Measurements from ENCODE around the gene ITGA3.

The ITGA3 gene

GRCh38 chr17:50112694-50113093 is 56.8 kb downstream of the ITGA3 start:
- no peak for DNase-seq

- DNase-seq, result no peak
These were observed 57.9 kb downstream of the ITGA3 start for GRCh38 chr17:50113624-50114320.

GRCh38 chr17:50114401-50114800 is 58.5 kb downstream of the ITGA3 start:
- DNase-seq, result no peak

- DNase-seq, result no peak
These were observed 59.0 kb downstream of the ITGA3 start for GRCh38 chr17:50114849-50115357.

GRCh38 chr17:50115756-50116155 is 59.8 kb downstream of the ITGA3 start:
- DNase-seq, result no peak

GRCh38 chr17:50117202-50118051 is 61.5 kb downstream of the ITGA3 start:
- DNase-seq, result peak; percentile 86

GRCh38 chr17:50118076-50118827 is 62.3 kb downstream of the ITGA3 start:
- no peak for DNase-seq

- no peak for DNase-seq
These were observed 62.9 kb downstream of the ITGA3 start for GRCh38 chr17:50118828-50119218.

- no peak for DNase-seq
These were observed 64.8 kb downstream of the ITGA3 start for GRCh38 chr17:50120475-50121253.

- DNase-seq, result no peak
These were observed 67.0 kb downstream of the ITGA3 start for GRCh38 chr17:50122945-50123344.

- no peak for DNase-seq
These were observed 67.9 kb downstream of the ITGA3 start for GRCh38 chr17:50123649-50124349.

GRCh38 chr17:50125420-50125997 is 69.6 kb downstream of the ITGA3 start:
- no peak for DNase-seq

GRCh38 chr17:50127697-50128361 is 71.9 kb downstream of the ITGA3 start:
- DNase-seq, result no peak

- DNase-seq, result no peak
These were observed 72.8 kb downstream of the ITGA3 start for GRCh38 chr17:50128441-50129352.

- DNase-seq, result no peak
These were observed 73.4 kb downstream of the ITGA3 start for GRCh38 chr17:50129353-50129727.

- no peak for DNase-seq
These were observed 74.0 kb downstream of the ITGA3 start, which contains the start of gene SAMD14 for GRCh38 chr17:50129728-50130558. TSS of gene SAMD14 (minus strand) at chr17:50130160. CDS start at chr17:50124959, 5,201 bp downstream.

GRCh38 chr17:50130559-50131305 is 74.8 kb downstream of the ITGA3 start:
- no peak for DNase-seq
